Astrocyte (in vitro differentiated cells and primary cell): Measurements from ENCODE around the gene TMEM200C.

Source experiments
- CTCF ChIP-seq: IDR thresholded peaks from 2 replicates; pipeline ENCODE4 v1.5.1; 2011; ENCODE audit warnings: low read depth, mild to moderate bottlenecking, inconsistent platforms, low read length, moderate library complexity; ENCODE audit not compliant: insufficient read depth
- EZH2 ChIP-seq: IDR thresholded peaks from 2 replicates; pipeline ENCODE4 v1.6.1; 2012; ENCODE audit warnings: mild to moderate bottlenecking, low read length, inconsistent platforms; ENCODE audit not compliant: insufficient read depth

- no peak for TF ChIP-seq CTCF
- TF ChIP-seq EZH2: peak; percentile 44
Measured at GRCh38 chr18:5894611-5895298, 567 bp downstream of the TMEM200C start.
